ENCODE results near the gene FANCG. TPM values are rescaled to one million over a fixed set of nuclear protein-coding genes. Genes with fewer than 3 reads are reported as not detected.

The FANCG gene
- total and polyA plus RNA-seq, 8 donors: 1.3 to 30.9 (median 16.4) TPM

- intact Hi-C loops (cut with DNase I; ENCODE audit: low total_unique reads): no loop called here
- H3K9me3 ChIP-seq: no peaks in the 10 kb centered on the region
- WGBS, 5 donors: 12 to 31% (median 27%) methylated on average over 1 of the region's 1 CpG
- H3K27ac ChIP-seq: no peak overlapping the region
- H3K27me3 ChIP-seq: no peaks in the 10 kb centered on the region
- no peak for DNase-seq
- peaks cover 0 to 15% (median 11%) of the 10 kb centered on the region in 4 donors for H3K36me3 ChIP-seq
- TF ChIP-seq EP300 (IDR thresholded peaks at IDR 0.05) (no peak), CTCF (IDR thresholded peaks at IDR 0.05) (no peak), POLR2AphosphoS5 (IDR thresholded peaks at IDR 0.05) (no peak), POLR2A (IDR thresholded peaks at IDR 0.05) (no peak)
- H3K4me3 ChIP-seq: no peak overlapping the region
- H3K4me1 ChIP-seq: peaks cover 0 to 3% (median 0%) of the 10 kb centered on the region in 4 donors
Observed at GRCh38 chr9:35027860-35028259, 51.9 kb downstream of the FANCG start.

GRCh38 chr9:35027374-35027773 lies 52.4 kb downstream of the FANCG start:
- Histone ChIP-seq H3K4me1 (peaks cover 0 to 3% (median 0%) of the 10 kb centered on the region in 4 donors), H3K27ac (no peak overlapping the region), H3K27me3 (no peaks in the 10 kb centered on the region), H3K4me3 (no peak overlapping the region), H3K36me3 (peaks cover 0 to 14% (median 12%) of the 10 kb centered on the region in 4 donors), H3K9me3 (no peaks in the 10 kb centered on the region)
- DNase-seq: no peak
- no peak for TF ChIP-seq EP300 (IDR thresholded peaks at IDR 0.05)
- no peak for TF ChIP-seq CTCF (IDR thresholded peaks at IDR 0.05)
- TF ChIP-seq POLR2A (IDR thresholded peaks at IDR 0.05): no peak
- no peak for TF ChIP-seq POLR2AphosphoS5 (IDR thresholded peaks at IDR 0.05)
- 46 to 69% (median 54%) methylated on average over 1 of the region's 1 CpG for WGBS, 5 donors
- intact Hi-C loops (cut with DNase I; ENCODE audit: low total_unique reads): no loop called here

GRCh38 chr9:35026671-35027070 lies 53.1 kb downstream of the FANCG start:
- TF ChIP-seq CTCF (IDR thresholded peaks at IDR 0.05) (no peak), POLR2AphosphoS5 (IDR thresholded peaks at IDR 0.05) (no peak), POLR2A (IDR thresholded peaks at IDR 0.05) (no peak), EP300 (IDR thresholded peaks at IDR 0.05) (no peak)
- peak in 1 of 2 donors; percentile 10 for DNase-seq
- Histone ChIP-seq H3K36me3 (peaks cover 0 to 19% (median 16%) of the 10 kb centered on the region in 4 donors), H3K9me3 (no peaks in the 10 kb centered on the region), H3K27ac (no peak overlapping the region), H3K4me1 (peaks cover 0 to 3% (median 0%) of the 10 kb centered on the region in 4 donors), H3K4me3 (no peak overlapping the region), H3K27me3 (no peaks in the 10 kb centered on the region)
- 70 to 86% (median 77%) methylated on average over 3 of the region's 3 CpGs for WGBS, 5 donors
- intact Hi-C loops (cut with DNase I; ENCODE audit: low total_unique reads): no loop called here

Small RNA genes within 50 kb of the gene (small RNA-seq; reads per million reads assigned to genes)
- 0 reads per million in 4 donors for gene RN7SL338P

Other genes starting within 250 kb of the FANCG start
- under 1 TPM in 1 of 5 donors, not detected in 4; 0.92 TPM for gene PHF24, start 121.7 kb downstream of the FANCG start, total RNA-seq
- gene PHF24, start 121.7 kb downstream of the FANCG start, polyA plus RNA-seq: under 1 TPM in 2 of 3 donors, not detected in 1; 0.05 to 0.06 TPM
- 10 to 100 TPM in 3 of 5 donors, 1 to 10 TPM in 2; 1.2 to 79.0 (median 24.0) TPM for gene DNAJB5, start 90.2 kb downstream of the FANCG start, total RNA-seq
- gene DNAJB5, start 90.2 kb downstream of the FANCG start, polyA plus RNA-seq: 10 to 100 TPM in 1 of 3 donors, 1 to 10 TPM in 2; 7.6 to 35.8 (median 7.7) TPM
- gene VCP, start 7.3 kb downstream of the FANCG start, total RNA-seq: 100 to 1,000 TPM; 113 to 238 (median 146) TPM
- 10 to 100 TPM; 53.2 to 60.5 (median 53.5) TPM for gene VCP, start 7.3 kb downstream of the FANCG start, polyA plus RNA-seq
- 10 to 100 TPM; 12.9 to 26.2 (median 15.6) TPM for gene PIGO, start 16.6 kb upstream of the FANCG start, total RNA-seq
- 10 to 100 TPM in 2 of 3 donors, 1 to 10 TPM in 1; 4.3 to 17.9 (median 14.3) TPM for gene PIGO, start 16.6 kb upstream of the FANCG start, polyA plus RNA-seq
- gene STOML2, start 23.2 kb upstream of the FANCG start, total RNA-seq: 10 to 100 TPM; 19.3 to 80.8 (median 52.7) TPM
- 100 to 1,000 TPM in 1 of 3 donors, 10 to 100 TPM in 2; 93.7 to 126 (median 99.6) TPM for gene STOML2, start 23.2 kb upstream of the FANCG start, polyA plus RNA-seq
- gene ATOSB, start 35.9 kb upstream of the FANCG start, total RNA-seq: 10 to 100 TPM in 4 of 5 donors, 1 to 10 TPM in 1; 8.6 to 63.0 (median 24.9) TPM
- gene ATOSB, start 35.9 kb upstream of the FANCG start, polyA plus RNA-seq: 10 to 100 TPM; 10.3 to 13.7 (median 12.9) TPM
- 10 to 100 TPM; 15.8 to 68.7 (median 51.9) TPM for gene UNC13B, start 82.1 kb upstream of the FANCG start, total RNA-seq
- gene UNC13B, start 82.1 kb upstream of the FANCG start, polyA plus RNA-seq: 10 to 100 TPM in 2 of 3 donors, 1 to 10 TPM in 1; 8.9 to 13.3 (median 13.3) TPM

All from stomach (tissue), 9 donors.